Measurements from ENCODE around the gene FLT3LG. TPM values are rescaled to one million over a fixed set of nuclear protein-coding genes. Genes with fewer than 3 reads are reported as not detected.
A peak's percentile ranks its signal among the peaks of the same experiment; 100 is the strongest.

Gene FLT3LG
- total RNA-seq, 1 donor from 2014 or later, result 0.81 TPM

- no peak for DNase-seq (ENCODE audit: low read depth)
- H3K4me3 ChIP-seq (ENCODE audit: low read depth, low read length), result no peak overlapping the region
Measured at GRCh38 chr19:49506575-49507105, 32.6 kb downstream of the FLT3LG start.

GRCh38 chr19:49507803-49508494 lies 33.9 kb downstream of the FLT3LG start:
- TF ChIP-seq, protein P1, sequence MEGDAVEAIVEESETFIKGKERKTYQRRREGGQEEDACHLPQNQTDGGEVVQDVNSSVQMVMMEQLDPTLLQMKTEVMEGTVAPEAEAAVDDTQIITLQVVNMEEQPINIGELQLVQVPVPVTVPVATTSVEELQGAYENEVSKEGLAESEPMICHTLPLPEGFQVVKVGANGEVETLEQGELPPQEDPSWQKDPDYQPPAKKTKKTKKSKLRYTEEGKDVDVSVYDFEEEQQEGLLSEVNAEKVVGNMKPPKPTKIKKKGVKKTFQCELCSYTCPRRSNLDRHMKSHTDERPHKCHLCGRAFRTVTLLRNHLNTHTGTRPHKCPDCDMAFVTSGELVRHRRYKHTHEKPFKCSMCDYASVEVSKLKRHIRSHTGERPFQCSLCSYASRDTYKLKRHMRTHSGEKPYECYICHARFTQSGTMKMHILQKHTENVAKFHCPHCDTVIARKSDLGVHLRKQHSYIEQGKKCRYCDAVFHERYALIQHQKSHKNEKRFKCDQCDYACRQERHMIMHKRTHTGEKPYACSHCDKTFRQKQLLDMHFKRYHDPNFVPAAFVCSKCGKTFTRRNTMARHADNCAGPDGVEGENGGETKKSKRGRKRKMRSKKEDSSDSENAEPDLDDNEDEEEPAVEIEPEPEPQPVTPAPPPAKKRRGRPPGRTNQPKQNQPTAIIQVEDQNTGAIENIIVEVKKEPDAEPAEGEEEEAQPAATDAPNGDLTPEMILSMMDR (conservative IDR thresholded peaks at IDR 0.05; ENCODE audit: low read depth, low read length), result no peak
- DNase-seq (ENCODE audit: low read depth), result no peak
- no peak overlapping the region for H3K4me3 ChIP-seq (ENCODE audit: low read depth, low read length)

More at GRCh38 chr19:49506575-49507105, 32.6 kb downstream of the FLT3LG start:
- TF ChIP-seq, protein P1 (conservative IDR thresholded peaks at IDR 0.05; ENCODE audit: low read depth, low read length), result peak; percentile 90

GRCh38 chr19:49512970-49513745 lies 39.1 kb downstream of the FLT3LG start:
- TF ChIP-seq, protein P1 (conservative IDR thresholded peaks at IDR 0.05; ENCODE audit: low read depth, low read length), result no peak
- H3K4me3 ChIP-seq (ENCODE audit: low read depth, low read length), result peak overlapping the region; percentile 68
- DNase-seq (ENCODE audit: low read depth), result no peak

DNA sequence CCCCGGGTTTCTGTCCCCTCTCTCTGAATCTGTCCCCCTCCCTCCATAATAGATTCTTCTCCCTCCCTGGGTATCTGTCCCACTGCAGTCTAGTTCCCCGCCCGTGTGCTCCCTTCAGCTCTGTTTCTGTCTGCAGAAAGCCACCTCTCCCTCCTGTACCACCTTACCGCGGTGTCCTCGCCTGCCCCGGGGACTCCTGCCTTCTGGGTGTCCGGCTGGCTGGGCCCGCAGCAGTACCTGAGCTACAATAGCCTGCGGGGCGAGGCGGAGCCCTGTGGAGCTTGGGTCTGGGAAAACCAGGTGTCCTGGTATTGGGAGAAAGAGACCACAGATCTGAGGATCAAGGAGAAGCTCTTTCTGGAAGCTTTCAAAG lies 39.7 kb downstream of the FLT3LG start:
- H3K4me3 ChIP-seq (ENCODE audit: low read depth, low read length), result peak overlapping the region; percentile 68
- TF ChIP-seq, protein P1 (conservative IDR thresholded peaks at IDR 0.05; ENCODE audit: low read depth, low read length), result no peak
- no peak for DNase-seq (ENCODE audit: low read depth)

DNA sequence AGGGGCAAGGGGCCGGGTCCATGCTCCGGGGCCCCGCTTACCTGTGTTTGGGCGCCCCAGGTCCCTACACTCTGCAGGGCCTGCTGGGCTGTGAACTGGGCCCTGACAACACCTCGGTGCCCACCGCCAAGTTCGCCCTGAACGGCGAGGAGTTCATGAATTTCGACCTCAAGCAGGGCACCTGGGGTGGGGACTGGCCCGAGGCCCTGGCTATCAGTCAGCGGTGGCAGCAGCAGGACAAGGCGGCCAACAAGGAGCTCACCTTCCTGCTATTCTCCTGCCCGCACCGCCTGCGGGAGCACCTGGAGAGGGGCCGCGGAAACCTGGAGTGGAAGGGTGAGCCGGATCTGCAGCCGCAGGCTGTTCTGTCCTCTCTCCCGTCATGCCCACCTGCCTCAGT lies 40.1 kb downstream of the FLT3LG start:
- H3K4me3 ChIP-seq (ENCODE audit: low read depth, low read length), result peak overlapping the region; percentile 68
- TF ChIP-seq, protein P1 (conservative IDR thresholded peaks at IDR 0.05; ENCODE audit: low read depth, low read length), result no peak
- DNase-seq (ENCODE audit: low read depth), result no peak

DNA sequence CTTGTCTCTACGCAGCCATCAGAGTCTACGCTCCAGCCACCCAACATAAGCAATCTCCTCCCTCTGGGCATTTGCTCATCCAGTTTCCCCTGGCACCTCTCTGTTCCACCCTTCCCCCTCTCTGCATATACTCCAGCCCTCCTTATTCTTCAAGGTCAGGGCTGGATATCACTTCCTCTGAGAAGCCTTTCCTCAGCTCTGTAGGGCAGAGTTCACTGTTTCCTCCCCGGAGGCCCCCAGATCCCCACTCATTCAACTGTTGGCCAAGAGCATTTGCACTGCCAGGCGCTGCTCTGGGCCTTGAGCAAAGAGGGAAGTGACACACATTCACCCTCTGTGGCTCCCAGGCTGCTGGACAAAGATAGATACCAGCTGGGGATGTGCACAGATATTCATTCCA lies 41.8 kb downstream of the FLT3LG start:
- TF ChIP-seq, protein P1 (conservative IDR thresholded peaks at IDR 0.05; ENCODE audit: low read depth, low read length), result no peak
- no peak overlapping the region for H3K4me3 ChIP-seq (ENCODE audit: low read depth, low read length)
- no peak for DNase-seq (ENCODE audit: low read depth)
